ENCODE results near the gene MRPL53. TPM values are rescaled to one million over a fixed set of nuclear protein-coding genes. Genes with fewer than 3 reads are reported as not detected.
"Not testable (repeated sequence)": the region's sequence is repeated elsewhere in the genome, so short reads cannot be mapped to it uniquely, and the experiment has no call there.

MRPL53 gene
- total RNA-seq, 2 donors from 2014 or later = 20.1 to 88.2 TPM

DNA sequence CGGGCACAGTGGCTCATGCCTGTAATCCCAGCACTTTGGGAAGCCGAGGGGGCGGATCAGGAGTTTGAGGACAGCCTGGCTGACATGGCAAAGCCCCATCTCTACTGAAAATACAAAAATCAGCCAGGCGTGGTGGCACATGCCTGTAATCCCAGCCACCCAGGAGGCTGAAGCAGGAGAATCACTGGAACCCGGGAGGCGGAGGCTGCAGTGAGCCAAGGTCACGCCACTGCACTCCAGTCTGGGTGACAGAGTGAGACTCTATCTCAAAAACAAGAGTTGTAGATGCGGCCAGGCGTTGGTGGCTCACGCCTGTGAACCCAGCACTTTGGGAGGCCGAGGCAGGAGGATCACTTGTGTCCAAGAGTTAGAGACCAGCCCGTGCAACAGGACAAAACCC is 1.7 kb downstream of the MRPL53 start:
- H3K9me3 ChIP-seq; DNase-seq; H3K27me3 ChIP-seq; H3K36me3 ChIP-seq (replicated peaks in 1 of 2; ENCODE audit: insufficient read depth in 1 of 2, low read depth in 2 of 2); H3K4me3 ChIP-seq; intact Hi-C loops (cut with DNase I); H3K27ac ChIP-seq; ATAC-seq: not testable (repeated sequence)
- H3K4me1 ChIP-seq = peaks cover 30% of the 10 kb centered on the region
- TF ChIP-seq POLR2A (IDR thresholded peaks at IDR 0.05) = peak in 1 of 3 donors; percentile 6
- 89 to 90% methylated on average over 9 to 12 of the region's 12 CpGs for WGBS, 2 donors

GRCh38 chr2:74464406-74464805 is 8.1 kb downstream of the MRPL53 start:
- Histone ChIP-seq H3K36me3 (replicated peaks in 1 of 2; ENCODE audit: insufficient read depth in 1 of 2, low read depth in 2 of 2) (no peaks in the 10 kb centered on the region), H3K4me3 (peak overlapping the region; percentile 92 to 93), H3K9me3 (no peaks in the 10 kb centered on the region), H3K27ac (peak overlapping the region in 3 of 4 donors; percentile 64 to 89 (median 85)), H3K27me3 (no peaks in the 10 kb centered on the region), H3K4me1 (peaks cover 33% of the 10 kb centered on the region)
- WGBS, 2 donors = 4 to 7% methylated on average over 10 to 13 of the region's 13 CpGs
- intact Hi-C loops (cut with DNase I) = no loop called here
- ATAC-seq = peak; percentile 4
- TF ChIP-seq POLR2A (IDR thresholded peaks at IDR 0.05) = no peak
- TF ChIP-seq, protein P1, sequence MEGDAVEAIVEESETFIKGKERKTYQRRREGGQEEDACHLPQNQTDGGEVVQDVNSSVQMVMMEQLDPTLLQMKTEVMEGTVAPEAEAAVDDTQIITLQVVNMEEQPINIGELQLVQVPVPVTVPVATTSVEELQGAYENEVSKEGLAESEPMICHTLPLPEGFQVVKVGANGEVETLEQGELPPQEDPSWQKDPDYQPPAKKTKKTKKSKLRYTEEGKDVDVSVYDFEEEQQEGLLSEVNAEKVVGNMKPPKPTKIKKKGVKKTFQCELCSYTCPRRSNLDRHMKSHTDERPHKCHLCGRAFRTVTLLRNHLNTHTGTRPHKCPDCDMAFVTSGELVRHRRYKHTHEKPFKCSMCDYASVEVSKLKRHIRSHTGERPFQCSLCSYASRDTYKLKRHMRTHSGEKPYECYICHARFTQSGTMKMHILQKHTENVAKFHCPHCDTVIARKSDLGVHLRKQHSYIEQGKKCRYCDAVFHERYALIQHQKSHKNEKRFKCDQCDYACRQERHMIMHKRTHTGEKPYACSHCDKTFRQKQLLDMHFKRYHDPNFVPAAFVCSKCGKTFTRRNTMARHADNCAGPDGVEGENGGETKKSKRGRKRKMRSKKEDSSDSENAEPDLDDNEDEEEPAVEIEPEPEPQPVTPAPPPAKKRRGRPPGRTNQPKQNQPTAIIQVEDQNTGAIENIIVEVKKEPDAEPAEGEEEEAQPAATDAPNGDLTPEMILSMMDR (IDR thresholded peaks at IDR 0.05) = no peak
- no peak for DNase-seq

DNA sequence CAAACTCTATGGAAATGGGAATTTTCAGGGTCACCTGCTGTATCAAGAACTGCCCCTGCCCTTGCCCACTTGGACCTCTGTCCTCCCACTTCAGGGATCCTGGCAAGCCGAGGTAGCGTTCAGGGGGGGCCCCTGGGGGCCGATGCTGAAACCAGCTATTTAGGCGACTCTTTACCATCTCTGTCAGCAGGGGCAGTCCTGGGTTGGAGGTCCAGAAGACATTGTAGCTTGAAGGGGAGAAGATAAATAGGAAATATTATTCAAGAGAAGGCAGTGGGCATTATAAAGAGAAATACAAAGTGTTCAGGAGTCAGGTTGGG is 9.7 kb downstream of the MRPL53 start:
- WGBS, 2 donors = 80 to 87% methylated on average over 4 of the region's 4 CpGs
- Histone ChIP-seq H3K9me3 (no peaks in the 10 kb centered on the region), H3K27ac (no peak overlapping the region)

DNA sequence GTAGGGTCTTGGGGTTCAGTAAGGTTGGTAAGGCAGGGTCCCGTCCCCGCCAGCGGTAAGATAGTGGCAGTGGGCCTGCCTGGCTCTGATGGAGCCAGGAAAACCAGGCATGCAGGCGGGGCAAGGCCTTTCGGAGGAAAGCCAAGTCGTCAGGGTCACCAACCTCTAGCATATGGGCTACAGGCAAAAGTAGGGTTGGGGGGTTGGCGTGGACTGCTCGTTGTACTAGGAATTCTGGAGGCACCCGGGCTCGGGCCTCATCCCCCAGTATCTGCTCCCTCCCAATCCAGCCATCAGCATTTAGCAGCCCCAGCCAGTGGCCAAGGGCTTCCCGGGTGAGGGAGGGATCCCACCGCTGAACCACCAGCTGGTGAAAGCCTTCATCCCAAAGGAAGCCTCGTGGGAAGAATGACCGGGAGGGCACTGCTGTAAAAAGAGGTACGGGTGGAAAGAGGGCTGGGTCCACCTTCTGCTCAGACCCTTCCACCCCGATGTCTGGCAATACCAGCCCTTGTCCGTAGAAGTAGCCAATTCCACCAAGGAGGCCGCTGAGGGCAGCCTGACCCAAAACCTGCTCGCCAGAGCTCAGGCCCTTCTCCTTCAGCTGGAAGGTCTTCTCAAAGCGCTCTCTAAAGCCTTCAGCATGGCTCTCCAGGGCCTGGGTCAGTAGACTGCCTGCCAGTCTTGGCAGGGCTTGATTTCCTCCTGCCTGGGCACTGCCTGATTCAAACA is 10.3 kb downstream of the MRPL53 start:
- no peak overlapping the region for H3K27ac ChIP-seq
- no peaks in the 10 kb centered on the region for H3K9me3 ChIP-seq
- DNase-seq (no peak), ATAC-seq (no peak)
- no peak overlapping the region for H3K4me3 ChIP-seq
- WGBS, 2 donors = 89 to 91% methylated on average over 9 to 20 of the region's 20 CpGs
- H3K36me3 ChIP-seq (replicated peaks in 1 of 2; ENCODE audit: insufficient read depth in 1 of 2, low read depth in 2 of 2) = no peaks in the 10 kb centered on the region
- intact Hi-C loops (cut with DNase I) = no loop called here
- H3K27me3 ChIP-seq = no peaks in the 10 kb centered on the region
- H3K4me1 ChIP-seq = peaks cover 41% of the 10 kb centered on the region
- TF ChIP-seq, protein P1 (IDR thresholded peaks at IDR 0.05) = no peak
- TF ChIP-seq POLR2A (IDR thresholded peaks at IDR 0.05) = no peak

More for the DNA sequence above, 9.7 kb downstream of the MRPL53 start:
- intact Hi-C loops (cut with DNase I) = no loop called here
- no peaks in the 10 kb centered on the region for H3K27me3 ChIP-seq
- H3K4me3 ChIP-seq = no peak overlapping the region
- no peak for TF ChIP-seq POLR2A (IDR thresholded peaks at IDR 0.05)
- TF ChIP-seq, protein P1 (IDR thresholded peaks at IDR 0.05) = no peak
- DNase-seq = no peak
- no peaks in the 10 kb centered on the region for H3K36me3 ChIP-seq (replicated peaks in 1 of 2; ENCODE audit: insufficient read depth in 1 of 2, low read depth in 2 of 2)
- H3K4me1 ChIP-seq = peaks cover 41% of the 10 kb centered on the region
- ATAC-seq = no peak

GRCh38 chr2:74461187-74462053 is 11.1 kb downstream of the MRPL53 start:
- Histone ChIP-seq H3K4me3 (no peak overlapping the region), H3K9me3 (no peaks in the 10 kb centered on the region), H3K4me1 (peaks cover 47% of the 10 kb centered on the region), H3K27me3 (no peaks in the 10 kb centered on the region), H3K27ac (no peak overlapping the region), H3K36me3 (replicated peaks in 1 of 2; ENCODE audit: insufficient read depth in 1 of 2, low read depth in 2 of 2) (no peaks in the 10 kb centered on the region)
- TF ChIP-seq, protein P1 (IDR thresholded peaks at IDR 0.05) = peak in 1 of 7 experiments; percentile 4
- no peak for TF ChIP-seq POLR2A (IDR thresholded peaks at IDR 0.05)
- intact Hi-C loops (cut with DNase I) = no loop called here
- peak in 1 of 4 donors; percentile 18 for DNase-seq
- WGBS, 2 donors = 91% methylated on average over 17 to 25 of the region's 27 CpGs
- no peak for ATAC-seq

GRCh38 chr2:74460187-74460586 is 12.3 kb downstream of the MRPL53 start:
- WGBS, 2 donors = 62 to 86% methylated on average over 3 to 10 of the region's 10 CpGs
- H3K27ac ChIP-seq; H3K9me3 ChIP-seq; H3K36me3 ChIP-seq (replicated peaks in 1 of 2; ENCODE audit: insufficient read depth in 1 of 2, low read depth in 2 of 2); intact Hi-C loops (cut with DNase I); ATAC-seq; H3K4me3 ChIP-seq; H3K27me3 ChIP-seq; DNase-seq: not testable (repeated sequence)
- H3K4me1 ChIP-seq = peaks cover 52% of the 10 kb centered on the region

All from body of pancreas (tissue), 4 donors.